ENCODE results near the gene GRK3.

GRK3 gene

GRCh38 chr22:25663654-25664053 lies 99.2 kb downstream of the GRK3 start:
- no peak for DNase-seq (ENCODE audit: low spot score)

- no peak for DNase-seq (ENCODE audit: low spot score)
Observed at GRCh38 chr22:25666308-25666707, 101.8 kb downstream of the GRK3 start.

DNA sequence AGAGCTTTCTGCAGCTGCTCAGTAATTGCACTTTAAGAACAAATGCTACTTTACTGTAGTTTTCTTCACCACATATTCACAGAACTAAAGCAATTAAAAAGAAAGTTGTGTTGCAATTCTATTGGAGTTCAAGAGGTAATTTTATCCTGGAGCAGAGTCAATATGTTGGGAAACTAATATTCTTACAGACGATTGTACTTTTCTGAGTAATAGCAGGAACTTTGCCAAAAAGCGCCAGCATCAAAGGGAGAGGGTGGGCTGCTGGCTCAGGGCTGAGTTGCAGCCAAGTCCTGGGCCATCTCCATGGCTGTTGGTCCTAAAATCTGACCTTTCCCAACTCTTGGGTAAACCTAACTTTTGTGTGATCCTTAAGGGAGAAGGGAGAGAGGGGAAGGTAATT lies 104.0 kb downstream of the GRK3 start:
- DNase-seq (ENCODE audit: low spot score): no peak

GRCh38 chr22:25669253-25670069 lies 105.0 kb downstream of the GRK3 start:
- no peak for DNase-seq (ENCODE audit: low spot score)

- no peak for DNase-seq (ENCODE audit: low spot score)
Observed at GRCh38 chr22:25670070-25670461, 105.6 kb downstream of the GRK3 start.

GRCh38 chr22:25672289-25673084 lies 108.0 kb downstream of the GRK3 start:
- no peak for DNase-seq (ENCODE audit: low spot score)

- DNase-seq (ENCODE audit: low spot score): no peak
Observed at GRCh38 chr22:25673713-25674112, 109.2 kb downstream of the GRK3 start.

DNA sequence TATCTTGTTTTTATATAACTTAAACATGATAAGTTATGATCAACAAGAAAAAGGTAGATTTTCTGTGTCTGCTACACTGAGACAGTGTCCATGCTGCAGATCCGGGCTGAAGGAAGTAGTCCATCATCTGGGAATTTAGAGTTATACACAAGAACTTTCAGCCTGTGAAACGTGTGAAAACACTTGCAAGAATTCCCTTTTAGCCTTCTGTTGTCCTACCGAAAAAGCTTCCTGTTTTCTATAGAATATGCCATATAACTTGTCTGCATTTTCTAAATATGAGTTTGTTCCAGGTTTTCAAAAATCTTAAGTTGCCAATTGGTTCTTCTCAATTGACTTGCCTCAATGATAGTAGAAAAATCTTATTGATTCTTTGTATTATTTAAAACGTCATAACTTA lies 113.2 kb downstream of the GRK3 start:
- DNase-seq (ENCODE audit: low spot score): no peak

GRCh38 chr22:25680051-25680450 lies 115.6 kb downstream of the GRK3 start:
- no peak for DNase-seq (ENCODE audit: low spot score)

GRCh38 chr22:25680956-25681355 lies 116.5 kb downstream of the GRK3 start:
- DNase-seq (ENCODE audit: low spot score): no peak

GRCh38 chr22:25682109-25682508 lies 117.6 kb downstream of the GRK3 start:
- no peak for DNase-seq (ENCODE audit: low spot score)

DNA sequence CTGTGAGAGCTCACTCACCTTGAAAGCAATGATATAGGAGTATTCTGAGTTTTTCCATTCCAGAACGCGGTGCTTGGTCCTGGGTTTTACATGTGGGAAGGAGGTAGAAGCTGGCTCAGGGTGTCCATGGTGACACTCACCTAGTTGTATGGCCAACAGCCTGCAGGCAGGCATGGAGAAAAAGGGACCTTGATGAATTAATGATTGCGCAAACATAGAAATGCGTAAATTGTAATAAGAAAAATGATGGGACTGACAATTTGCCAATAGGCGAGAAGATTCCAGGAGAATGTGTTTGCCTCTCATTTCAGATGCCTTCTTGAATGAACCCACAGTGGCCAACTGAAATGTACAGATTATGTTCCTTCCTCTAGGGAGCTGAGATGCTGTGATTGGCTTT lies 124.2 kb downstream of the GRK3 start:
- DNase-seq (ENCODE audit: low spot score): no peak

DNA sequence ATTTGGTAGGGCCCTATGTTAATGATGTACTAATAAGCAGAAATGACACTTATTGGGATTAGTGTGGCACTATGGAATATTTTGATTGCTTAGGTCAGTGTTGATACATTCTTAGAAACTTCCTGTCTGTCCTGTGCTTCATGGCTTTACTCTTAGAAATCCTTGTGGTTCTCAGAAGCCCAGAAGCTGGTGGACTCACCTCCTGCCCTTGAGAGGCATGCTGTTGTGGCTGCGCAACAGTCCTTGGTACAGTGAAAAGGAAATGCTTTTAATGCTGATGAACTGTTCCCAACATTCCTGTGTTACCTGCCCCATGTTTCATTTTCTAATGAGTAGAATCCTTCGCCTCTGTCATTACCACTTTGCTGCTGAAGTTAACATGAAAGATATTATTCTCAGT lies 125.2 kb downstream of the GRK3 start:
- no peak for DNase-seq (ENCODE audit: low spot score)

DNA sequence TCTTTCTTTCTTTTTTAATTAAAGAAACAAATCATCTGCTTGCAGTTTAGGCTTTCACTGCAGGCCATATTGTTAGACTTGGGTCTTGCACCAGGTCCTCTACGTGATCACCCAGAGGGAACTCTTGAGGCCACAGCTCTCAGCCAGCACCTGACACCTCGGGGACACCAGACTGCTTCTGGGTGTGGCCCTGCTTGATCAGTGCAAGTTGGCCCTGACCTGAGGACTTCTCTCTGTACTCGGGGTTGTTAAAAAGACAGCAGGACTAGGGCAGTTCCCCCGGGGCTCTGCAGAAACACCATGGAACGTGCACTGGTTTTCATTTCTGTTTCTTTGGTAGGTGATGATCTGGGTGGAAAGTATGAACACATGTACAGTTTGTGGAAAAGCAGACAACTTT lies 126.3 kb downstream of the GRK3 start:
- no peak for DNase-seq (ENCODE audit: low spot score)

DNA sequence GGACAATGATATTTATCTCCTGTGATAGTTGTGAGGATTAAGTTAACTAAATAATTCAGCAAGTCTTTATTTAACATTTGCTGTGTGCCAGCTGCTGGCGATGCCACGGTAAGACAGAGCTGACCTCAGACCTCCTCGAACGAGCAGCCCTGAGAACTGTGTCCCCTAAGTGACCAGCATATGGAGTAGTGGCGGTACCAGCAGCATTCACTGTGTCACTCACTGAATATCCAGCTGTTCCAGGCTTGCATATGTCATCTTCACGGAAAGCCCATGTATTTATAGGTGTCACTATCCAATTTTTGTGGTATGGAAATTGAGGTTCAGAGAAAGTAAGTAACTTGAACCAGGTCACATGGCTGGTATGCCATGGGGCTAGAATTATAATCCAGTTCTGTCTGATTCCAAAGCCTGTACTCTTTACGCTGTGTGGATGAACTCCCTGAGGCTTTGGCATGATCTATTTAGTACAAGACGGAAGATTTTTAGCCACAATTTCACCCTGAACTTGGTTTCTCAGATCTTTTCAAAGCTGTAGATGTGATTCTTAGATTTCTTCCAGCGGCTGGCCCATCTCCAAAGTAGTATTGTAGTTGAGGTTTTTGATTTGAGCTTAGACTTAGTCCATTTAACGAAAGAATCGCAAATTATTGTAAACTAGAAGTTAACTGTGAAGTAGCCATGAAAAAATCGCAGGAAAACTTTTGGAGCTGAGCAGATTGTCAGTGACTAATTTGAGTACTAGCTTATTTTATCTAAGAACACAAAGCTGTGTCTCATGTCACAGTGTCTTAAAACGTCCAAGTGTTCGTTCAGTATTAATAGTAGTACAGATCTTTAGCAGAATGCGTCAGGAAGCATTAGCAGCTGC lies 128.2 kb downstream of the GRK3 start:
- no peak for DNase-seq (ENCODE audit: low spot score)

DNA sequence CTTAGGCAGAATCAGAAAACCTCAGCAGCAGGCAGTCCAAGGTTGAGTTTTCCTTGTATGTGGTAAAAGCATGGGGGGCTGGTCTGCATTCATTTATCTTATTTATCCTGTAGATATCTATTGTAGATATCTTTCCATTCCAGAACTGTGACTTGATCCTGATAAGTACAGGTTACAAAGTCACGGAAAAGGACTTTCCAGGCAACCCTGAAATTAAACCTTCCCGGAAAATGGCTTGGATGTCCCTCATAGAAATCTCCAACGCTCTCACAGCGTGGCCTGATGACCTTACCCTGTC lies 128.7 kb downstream of the GRK3 start:
- DNase-seq (ENCODE audit: low spot score): no peak

DNA sequence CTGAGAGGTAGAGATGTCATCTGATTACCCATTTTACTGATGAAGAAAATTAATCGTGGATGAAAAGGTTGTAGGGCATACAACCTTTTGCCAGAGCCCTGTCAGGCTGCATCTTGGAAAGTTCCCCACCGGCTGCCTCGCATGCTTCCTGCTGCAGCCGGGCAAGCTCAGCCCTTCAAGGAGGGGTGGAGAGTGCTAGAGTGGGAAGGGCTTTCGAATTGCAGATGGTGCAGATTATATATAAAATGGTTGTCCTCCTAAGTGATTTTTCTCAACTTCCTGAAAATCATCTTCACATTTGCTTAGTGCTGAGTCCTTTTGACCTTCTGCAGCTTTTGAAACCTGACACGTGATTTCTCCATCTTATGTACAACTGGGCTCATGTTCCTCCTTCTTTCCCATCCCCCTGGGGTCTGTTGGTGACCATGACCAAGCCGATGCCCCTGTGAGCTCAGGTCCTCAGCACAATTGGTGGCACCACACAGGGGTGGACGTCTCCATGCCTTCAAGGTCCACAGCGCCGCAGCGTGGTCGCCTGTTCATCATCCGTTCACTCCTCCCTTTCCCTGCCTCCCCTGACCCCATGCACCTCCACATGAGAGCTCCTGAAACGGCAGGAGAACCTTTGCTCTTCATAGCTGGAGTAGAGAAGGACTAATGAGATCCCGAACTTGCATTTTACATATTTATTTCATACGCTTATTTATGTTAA lies 129.9 kb downstream of the GRK3 start:
- DNase-seq (ENCODE audit: low spot score): no peak

GRCh38 chr22:25695146-25695545 lies 130.7 kb downstream of the GRK3 start:
- no peak for DNase-seq (ENCODE audit: low spot score)

DNA sequence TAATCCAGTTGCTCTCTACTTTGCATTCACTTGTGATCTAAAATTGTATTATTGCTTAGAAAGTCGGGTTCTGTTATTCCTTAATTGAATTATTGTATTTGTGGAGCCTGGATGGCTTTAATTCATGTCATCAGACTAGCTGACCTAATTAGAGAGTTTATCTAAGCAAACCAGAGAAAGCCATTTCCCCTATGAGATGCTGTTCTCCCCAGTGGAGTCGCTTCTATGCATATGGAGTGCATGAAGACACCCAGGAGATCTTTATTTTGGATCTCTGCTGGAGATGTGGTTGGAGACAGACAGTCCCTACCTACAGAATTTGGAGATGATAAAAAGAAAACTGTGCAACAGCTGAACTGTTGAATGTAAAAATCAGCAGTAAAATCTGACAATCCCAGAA lies 132.3 kb downstream of the GRK3 start:
- peak; percentile 2 for DNase-seq (ENCODE audit: low spot score)

DNA sequence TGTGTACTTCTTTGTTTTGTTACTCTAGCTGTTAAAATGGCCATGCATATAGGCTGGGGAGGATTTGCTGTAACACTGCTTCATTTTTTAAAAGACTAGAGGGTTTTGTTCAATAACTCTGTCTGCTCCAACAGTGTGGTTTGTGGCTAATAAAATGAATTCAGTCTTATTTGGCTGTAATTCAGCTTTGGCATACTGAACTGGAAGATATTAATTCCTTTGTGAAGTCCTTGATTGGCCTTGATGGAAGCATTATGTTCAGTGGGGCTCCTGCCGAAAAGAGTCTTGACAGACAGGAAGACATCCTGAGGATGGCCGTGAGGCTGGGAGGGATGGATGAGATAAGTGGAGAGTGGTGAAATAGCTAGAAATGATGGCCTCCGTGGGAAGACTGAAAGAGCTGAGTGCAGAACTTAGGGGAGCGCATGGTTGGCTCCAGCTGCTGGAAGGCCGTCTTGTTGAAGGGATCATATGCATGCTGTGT lies 132.7 kb downstream of the GRK3 start:
- DNase-seq (ENCODE audit: low spot score): peak; percentile 26

DNA sequence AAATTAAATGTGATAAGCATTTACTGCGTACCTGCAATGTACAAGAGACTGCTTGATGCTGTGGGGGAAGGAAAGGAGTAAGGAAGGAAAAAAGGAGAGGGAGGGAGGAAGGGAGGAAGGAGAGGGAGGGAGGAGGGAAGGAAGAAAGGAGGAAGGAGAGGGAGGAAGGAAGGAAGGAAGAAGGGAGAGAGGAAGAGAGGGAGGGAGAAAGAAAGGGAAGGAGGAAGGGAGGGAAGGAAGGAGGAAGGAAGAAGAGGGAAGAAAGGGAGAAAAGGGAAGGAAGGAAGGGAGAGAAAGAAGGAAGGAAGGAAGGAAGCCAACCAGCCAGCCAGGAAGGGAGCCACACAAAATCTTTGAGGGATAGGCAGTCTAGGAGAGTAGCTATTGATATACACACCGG lies 133.5 kb downstream of the GRK3 start:
- DNase-seq (ENCODE audit: low spot score): no peak

GRCh38 chr22:25698461-25698860 lies 134.0 kb downstream of the GRK3 start:
- DNase-seq (ENCODE audit: low spot score): no peak
